ENCODE results near the gene FHDC1.

FHDC1 gene

GRCh38 chr4:152965611-152966010 is 29.5 kb downstream of the FHDC1 start:
- H3K4me2 ChIP-seq (ENCODE audit: low read length): no peak overlapping the region
- no peaks in the 10 kb centered on the region for H3F3A ChIP-seq (ENCODE audit: insufficient read depth, low read length)
- H3K36me3 ChIP-seq (ENCODE audit: insufficient read depth, low read length): no peaks in the 10 kb centered on the region
- H2AFZ ChIP-seq (ENCODE audit: low read length): no peak overlapping the region
- no peaks in the 10 kb centered on the region for H3K9me2 ChIP-seq (ENCODE audit: low read depth, low read length)
- no peaks in the 10 kb centered on the region for H3K9me3 ChIP-seq (ENCODE audit: low read length)
- H4K20me1 ChIP-seq (ENCODE audit: insufficient read depth, low read length): no peaks in the 10 kb centered on the region
- no peaks in the 10 kb centered on the region; the same call in none of the 2 replicates for H3K27me3 ChIP-seq (ENCODE audit: insufficient read depth, low read length)
- H3K79me2 ChIP-seq (ENCODE audit: insufficient read depth, low read length): no peaks in the 10 kb centered on the region
- no peaks in the 10 kb centered on the region for H3K4me1 ChIP-seq (ENCODE audit: insufficient read depth, low read length, severe bottlenecking)
- H3K4me3 ChIP-seq (ENCODE audit: low read depth, low read length, poor library complexity, severe bottlenecking): no peak overlapping the region
- no peak overlapping the region for H3K27ac ChIP-seq (ENCODE audit: low read depth, low read length, poor library complexity, severe bottlenecking)
- no peak overlapping the region for H3K9ac ChIP-seq (ENCODE audit: low read length)
- TF ChIP-seq CTCF (IDR thresholded peaks at IDR 0.05; ENCODE audit: low read length) (no peak), EZH2 (IDR thresholded peaks at IDR 0.05; ENCODE audit: borderline replicate concordance, low read length) (no peak)

GRCh38 chr4:152967907-152968306 is 31.8 kb downstream of the FHDC1 start:
- H3K4me3 ChIP-seq (ENCODE audit: low read depth, low read length, poor library complexity, severe bottlenecking): no peak overlapping the region
- H3K36me3 ChIP-seq (ENCODE audit: insufficient read depth, low read length): no peaks in the 10 kb centered on the region
- no peaks in the 10 kb centered on the region for H3K4me1 ChIP-seq (ENCODE audit: insufficient read depth, low read length, severe bottlenecking)
- H3K27me3 ChIP-seq (ENCODE audit: insufficient read depth, low read length): peaks cover 3% of the 10 kb centered on the region
- H2AFZ ChIP-seq (ENCODE audit: low read length): no peak overlapping the region
- H3K9me2 ChIP-seq (ENCODE audit: low read depth, low read length): no peaks in the 10 kb centered on the region
- H3K79me2 ChIP-seq (ENCODE audit: insufficient read depth, low read length): no peaks in the 10 kb centered on the region
- no peak overlapping the region for H3K9ac ChIP-seq (ENCODE audit: low read length)
- no peaks in the 10 kb centered on the region for H3F3A ChIP-seq (ENCODE audit: insufficient read depth, low read length)
- no peaks in the 10 kb centered on the region for H3K9me3 ChIP-seq (ENCODE audit: low read length)
- H3K4me2 ChIP-seq (ENCODE audit: low read length): no peak overlapping the region
- no peak overlapping the region for H3K27ac ChIP-seq (ENCODE audit: low read depth, low read length, poor library complexity, severe bottlenecking)
- H4K20me1 ChIP-seq (ENCODE audit: insufficient read depth, low read length): no peaks in the 10 kb centered on the region
- no peak for TF ChIP-seq EZH2 (IDR thresholded peaks at IDR 0.05; ENCODE audit: borderline replicate concordance, low read length)

GRCh38 chr4:152968806-152969394 is 32.8 kb downstream of the FHDC1 start:
- H3K9me3 ChIP-seq (ENCODE audit: low read length): no peaks in the 10 kb centered on the region
- no peak overlapping the region for H3K9ac ChIP-seq (ENCODE audit: low read length)
- H3K79me2 ChIP-seq (ENCODE audit: insufficient read depth, low read length): no peaks in the 10 kb centered on the region
- no peaks in the 10 kb centered on the region for H3F3A ChIP-seq (ENCODE audit: insufficient read depth, low read length)
- H3K27ac ChIP-seq (ENCODE audit: low read depth, low read length, poor library complexity, severe bottlenecking): no peak overlapping the region
- H3K4me2 ChIP-seq (ENCODE audit: low read length): no peak overlapping the region
- H3K4me3 ChIP-seq (ENCODE audit: low read depth, low read length, poor library complexity, severe bottlenecking): no peak overlapping the region
- no peaks in the 10 kb centered on the region for H4K20me1 ChIP-seq (ENCODE audit: insufficient read depth, low read length)
- no peaks in the 10 kb centered on the region for H3K36me3 ChIP-seq (ENCODE audit: insufficient read depth, low read length)
- H3K27me3 ChIP-seq (ENCODE audit: insufficient read depth, low read length): peaks cover 6% of the 10 kb centered on the region
- no peak overlapping the region for H2AFZ ChIP-seq (ENCODE audit: low read length)
- H3K9me2 ChIP-seq (ENCODE audit: low read depth, low read length): no peaks in the 10 kb centered on the region
- H3K4me1 ChIP-seq (ENCODE audit: insufficient read depth, low read length, severe bottlenecking): no peaks in the 10 kb centered on the region
- TF ChIP-seq EZH2 (IDR thresholded peaks at IDR 0.05; ENCODE audit: borderline replicate concordance, low read length): no peak
- TF ChIP-seq CTCF (IDR thresholded peaks at IDR 0.05; ENCODE audit: low read length): no peak

All from OCI-LY1 (cell line).